ENCODE results near the gene CHRND.
"Not testable (repeated sequence)": the region's sequence is repeated elsewhere in the genome, so short reads cannot be mapped to it uniquely, and the experiment has no call there.

- not testable (repeated sequence) for TF ChIP-seq ZNF16 (tag by site-specific recombination; IDR thresholded peaks at IDR 0.05; ENCODE audit: low read depth); ZNF488 (tag by site-specific recombination; IDR thresholded peaks at IDR 0.05); CTCF (tag by site-specific recombination; IDR thresholded peaks at IDR 0.05); ZFP37 (tag by site-specific recombination; IDR thresholded peaks at IDR 0.05); PBX3 (CRISPR knock-in tag; IDR thresholded peaks at IDR 0.05)
Observed at GRCh38 chr2:232532821-232533220, 6.9 kb downstream of the CHRND start.
